HepG2 (cell line): Measurements from ENCODE around the gene ELAPOR1. TPM values are rescaled to one million over a fixed set of nuclear protein-coding genes. Genes with fewer than 3 reads are reported as not detected.

Source experiments
- GATAD1 ChIP-seq: IDR thresholded peaks from 2 replicates; pipeline ENCODE4 v1.6.1; 2016; ENCODE audit warnings: missing genetic modification reagents, missing compliant biosample characterization
- GTF2F1 ChIP-seq: fragments of 150-350 bp; IDR thresholded peaks from 2 replicates; pipeline ENCODE4 v1.6.1; 2014; ENCODE audit warnings: low read length
- HMG20B ChIP-seq: conservative IDR thresholded peaks from 2 replicates; pipeline ENCODE4 v1.6.1; 2016; ENCODE audit warnings: missing genetic modification reagents, missing compliant biosample characterization
- HNRNPH1 ChIP-seq: fragments of 200-400 bp; formaldehyde crosslinking; optimal IDR thresholded peaks from 2 replicates; pipeline ENCODE3; 2017; ENCODE audit warnings: mild to moderate bottlenecking, low read depth, low read length
- KMT2A ChIP-seq: sonication (generic); formaldehyde crosslinking; IDR thresholded peaks from 2 replicates; pipeline ENCODE4 v1.4.0; 2020; ENCODE audit warnings: missing genetic modification reagents
- MIER3 ChIP-seq: IDR thresholded peaks from 2 replicates; pipeline ENCODE4 v1.6.1; 2016; ENCODE audit warnings: missing compliant biosample characterization, borderline replicate concordance
- NFIC ChIP-seq: IDR thresholded peaks from 2 replicates; pipeline ENCODE4 v1.6.1; 2012; ENCODE audit warnings: mild to moderate bottlenecking, low read length, inconsistent platforms
- NRL ChIP-seq: sonication (generic); formaldehyde crosslinking; IDR thresholded peaks from 2 replicates; pipeline ENCODE4 v1.5.0; 2020; ENCODE audit warnings: missing genetic modification reagents, mild to moderate bottlenecking, moderate library complexity, borderline replicate concordance
- REPIN1 ChIP-seq: sonication (generic); formaldehyde crosslinking; IDR thresholded peaks from 2 replicates; pipeline ENCODE4 v1.8.0; 2022; ENCODE audit warnings: missing genetic modification reagents, low read depth, mild to moderate bottlenecking, borderline replicate concordance
- SMC3 ChIP-seq: IDR thresholded peaks from 2 replicates; pipeline ENCODE4 v1.6.1; 2011; ENCODE audit warnings: low read length, improper control_type of control experiment
- SYNCRIP ChIP-seq: fragments of 200-400 bp; formaldehyde crosslinking; IDR thresholded peaks from 2 replicates; pipeline ENCODE4 v1.6.1; 2018; ENCODE audit warnings: mild to moderate bottlenecking, low read depth, low read length; ENCODE audit not compliant: insufficient read depth
- TCF12 ChIP-seq, 2 experiments: fragments of 450-650 bp in 1 of 2; sonication (generic) in 1 of 2; formaldehyde crosslinking in 1 of 2; IDR thresholded peaks; 2 replicates each; pipeline versions ENCODE4 v1.6.1 to v1.8.0; 2017 to 2022; ENCODE audit warnings: antibody characterized with exemption in 1 of 2, mild to moderate bottlenecking in 1 of 2, missing genetic modification reagents in 1 of 2, moderate library complexity in 1 of 2
- TEAD3 ChIP-seq: optimal IDR thresholded peaks from 2 replicates; pipeline ENCODE3; 2016; ENCODE audit warnings: borderline replicate concordance
- ZNF264 ChIP-seq: sonication (generic); formaldehyde crosslinking; IDR thresholded peaks from 2 replicates; pipeline ENCODE4 v1.4.0; 2020; ENCODE audit warnings: missing genetic modification reagents
- ZNF280D ChIP-seq: sonication (generic); formaldehyde crosslinking; IDR thresholded peaks from 2 replicates; pipeline ENCODE4 v1.5.1; 2020; ENCODE audit warnings: mild to moderate bottlenecking, missing genetic modification reagents
- ZNF331 ChIP-seq: sonication (generic); formaldehyde crosslinking; IDR thresholded peaks from 2 replicates; pipeline ENCODE4 v1.4.0; 2020; ENCODE audit warnings: missing genetic modification reagents
- ZNF468 ChIP-seq: sonication (generic); formaldehyde crosslinking; IDR thresholded peaks from 2 replicates; pipeline ENCODE4 v1.8.0; 2022; ENCODE audit warnings: mild to moderate bottlenecking, moderate library complexity, missing genetic modification reagents
- ZNF558 ChIP-seq: sonication (generic); formaldehyde crosslinking; IDR thresholded peaks from 2 replicates; pipeline ENCODE4 v1.9.0; 2022; ENCODE audit warnings: mild to moderate bottlenecking, missing genetic modification reagents, borderline replicate concordance
- ZNF674 ChIP-seq: sonication (generic); formaldehyde crosslinking; IDR thresholded peaks from 2 replicates; pipeline ENCODE4 v1.5.0; 2020; ENCODE audit warnings: low read depth, mild to moderate bottlenecking, missing genetic modification reagents
- polyA plus RNA-seq, 8 experiments: library from polyadenylated mRNA; depleted of rRNA in 3 of 8; stranded (reverse) in 7 of 8; unstranded in 1 of 8; fragments of >200 nt; fragmentation: Illumina TruSeq in 4 of 8; extraction: Trizol in 4 of 8; gene quantifications; 2 replicates each; pipeline versions ENCODE4 v1.2.1 to v1.2.3, GENCODE V29; 2011 to 2016; ENCODE audit warnings: low read depth in 4 of 8, missing spikeins in 1 of 8, mixed read lengths in 1 of 8; ENCODE audit not compliant: insufficient read depth in 1 of 8
- total RNA-seq, 5 experiments: library from RNA; depleted of rRNA; stranded (reverse); fragments of >200 nt; fragmentation: Illumina TruSeq; extraction: Trizol; gene quantifications; 2 replicates each; pipeline ENCODE4 v1.2.3, GENCODE V29; 2016; ENCODE audit warnings: low read depth in 1 of 5
- TF ChIP-seq, protein P1 (sequence below): sonication (generic); formaldehyde crosslinking; IDR thresholded peaks from 2 replicates; pipeline ENCODE4 v1.4.0; 2020; ENCODE audit warnings: mild to moderate bottlenecking, missing genetic modification reagents
- TF ChIP-seq, protein P2 (sequence below): sonication (generic); formaldehyde crosslinking; IDR thresholded peaks from 2 replicates; pipeline ENCODE4 v1.4.0; 2020; ENCODE audit warnings: missing genetic modification reagents, borderline replicate concordance
- TF ChIP-seq, protein P3 (sequence below): sonication (generic); formaldehyde crosslinking; IDR thresholded peaks from 2 replicates; pipeline ENCODE4 v1.5.1; 2020; ENCODE audit warnings: mild to moderate bottlenecking, missing genetic modification reagents, moderate library complexity
- TF ChIP-seq, protein P4 (sequence below): sonication (generic); formaldehyde crosslinking; IDR thresholded peaks from 2 replicates; pipeline ENCODE4 v1.4.0; 2020; ENCODE audit warnings: missing genetic modification reagents
- TF ChIP-seq, protein P5 (sequence below): sonication (generic); formaldehyde crosslinking; conservative IDR thresholded peaks from 2 replicates; pipeline ENCODE4 v1.5.0; 2020; ENCODE audit warnings: missing genetic modification reagents

Gene ELAPOR1
- total and polyA plus RNA-seq, 2 of the 13 experiments (the other 11 are each of a cell fraction or from before 2014, with no cell fraction given) = 0.13 to 0.20 TPM

GRCh38 chr1:109156916-109157385, 43.0 kb downstream of the ELAPOR1 start (continued):
- TF ChIP-seq SMC3 = no peak
- TF ChIP-seq TEAD3 = peak; percentile 46
- no peak for TF ChIP-seq ZNF558
- TF ChIP-seq ZNF468 (CRISPR knock-in tag) = no peak
- TF ChIP-seq, protein P1, sequence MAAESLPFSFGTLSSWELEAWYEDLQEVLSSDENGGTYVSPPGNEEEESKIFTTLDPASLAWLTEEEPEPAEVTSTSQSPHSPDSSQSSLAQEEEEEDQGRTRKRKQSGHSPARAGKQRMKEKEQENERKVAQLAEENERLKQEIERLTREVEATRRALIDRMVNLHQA (CRISPR knock-in tag) = no peak
- no peak for TF ChIP-seq NFIC
- TF ChIP-seq, protein P2, sequence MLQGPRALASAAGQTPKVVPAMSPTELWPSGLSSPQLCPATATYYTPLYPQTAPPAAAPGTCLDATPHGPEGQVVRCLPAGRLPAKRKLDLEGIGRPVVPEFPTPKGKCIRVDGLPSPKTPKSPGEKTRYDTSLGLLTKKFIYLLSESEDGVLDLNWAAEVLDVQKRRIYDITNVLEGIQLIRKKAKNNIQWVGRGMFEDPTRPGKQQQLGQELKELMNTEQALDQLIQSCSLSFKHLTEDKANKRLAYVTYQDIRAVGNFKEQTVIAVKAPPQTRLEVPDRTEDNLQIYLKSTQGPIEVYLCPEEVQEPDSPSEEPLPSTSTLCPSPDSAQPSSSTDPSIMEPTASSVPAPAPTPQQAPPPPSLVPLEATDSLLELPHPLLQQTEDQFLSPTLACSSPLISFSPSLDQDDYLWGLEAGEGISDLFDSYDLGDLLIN (CRISPR knock-in tag) = no peak
- TF ChIP-seq ZNF264 (CRISPR knock-in tag) = no peak
- TF ChIP-seq SYNCRIP = no peak
- no peak for TF ChIP-seq MIER3 (CRISPR knock-in tag)
- TF ChIP-seq REPIN1 (CRISPR knock-in tag) = peak; percentile 61; the same call in 1 of the 2 replicates
- TF ChIP-seq NRL = no peak
- TF ChIP-seq TCF12 (IDR thresholded peaks at IDR 0.05) = no peak
- no peak for TF ChIP-seq TCF12 (CRISPR knock-in tag; IDR thresholded peaks at IDR 0.05)
- no peak for TF ChIP-seq KMT2A (CRISPR knock-in tag)
- peak; percentile 20; the same call in 1 of the 2 replicates for TF ChIP-seq ZNF331 (CRISPR knock-in tag)
- no peak for TF ChIP-seq ZNF674
- TF ChIP-seq, protein P3, sequence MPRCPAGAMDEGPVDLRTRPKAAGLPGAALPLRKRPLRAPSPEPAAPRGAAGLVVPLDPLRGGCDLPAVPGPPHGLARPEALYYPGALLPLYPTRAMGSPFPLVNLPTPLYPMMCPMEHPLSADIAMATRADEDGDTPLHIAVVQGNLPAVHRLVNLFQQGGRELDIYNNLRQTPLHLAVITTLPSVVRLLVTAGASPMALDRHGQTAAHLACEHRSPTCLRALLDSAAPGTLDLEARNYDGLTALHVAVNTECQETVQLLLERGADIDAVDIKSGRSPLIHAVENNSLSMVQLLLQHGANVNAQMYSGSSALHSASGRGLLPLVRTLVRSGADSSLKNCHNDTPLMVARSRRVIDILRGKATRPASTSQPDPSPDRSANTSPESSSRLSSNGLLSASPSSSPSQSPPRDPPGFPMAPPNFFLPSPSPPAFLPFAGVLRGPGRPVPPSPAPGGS (CRISPR knock-in tag) = no peak
- TF ChIP-seq, protein P4, sequence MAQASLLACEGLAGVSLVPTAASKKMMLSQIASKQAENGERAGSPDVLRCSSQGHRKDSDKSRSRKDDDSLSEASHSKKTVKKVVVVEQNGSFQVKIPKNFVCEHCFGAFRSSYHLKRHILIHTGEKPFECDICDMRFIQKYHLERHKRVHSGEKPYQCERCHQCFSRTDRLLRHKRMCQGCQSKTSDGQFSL (CRISPR knock-in tag) = no peak
- no peak for TF ChIP-seq HMG20B (CRISPR knock-in tag)
- TF ChIP-seq, protein P5, sequence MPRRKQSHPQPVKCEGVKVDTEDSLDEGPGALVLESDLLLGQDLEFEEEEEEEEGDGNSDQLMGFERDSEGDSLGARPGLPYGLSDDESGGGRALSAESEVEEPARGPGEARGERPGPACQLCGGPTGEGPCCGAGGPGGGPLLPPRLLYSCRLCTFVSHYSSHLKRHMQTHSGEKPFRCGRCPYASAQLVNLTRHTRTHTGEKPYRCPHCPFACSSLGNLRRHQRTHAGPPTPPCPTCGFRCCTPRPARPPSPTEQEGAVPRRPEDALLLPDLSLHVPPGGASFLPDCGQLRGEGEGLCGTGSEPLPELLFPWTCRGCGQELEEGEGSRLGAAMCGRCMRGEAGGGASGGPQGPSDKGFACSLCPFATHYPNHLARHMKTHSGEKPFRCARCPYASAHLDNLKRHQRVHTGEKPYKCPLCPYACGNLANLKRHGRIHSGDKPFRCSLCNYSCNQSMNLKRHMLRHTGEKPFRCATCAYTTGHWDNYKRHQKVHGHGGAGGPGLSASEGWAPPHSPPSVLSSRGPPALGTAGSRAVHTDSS (CRISPR knock-in tag) = no peak
- TF ChIP-seq GATAD1 (CRISPR knock-in tag) = no peak
- TF ChIP-seq ZNF280D (CRISPR knock-in tag) = no peak
- TF ChIP-seq GTF2F1 = no peak
- TF ChIP-seq HNRNPH1 = no peak
